ENCODE measurements around the gene WDR93. TPM values are rescaled to one million over a fixed set of nuclear protein-coding genes. Genes with fewer than 3 reads are reported as not detected.

Gene WDR93
- total and polyA plus RNA-seq, 4 donors, result 0.08 TPM; not detected in 2

- Histone ChIP-seq H3K27ac (ENCODE audit: low read depth in 1 of 2, low read length in 2 of 2) (no peak overlapping the region), H3K9ac (ENCODE audit: low read depth in 1 of 2, low read length in 2 of 2) (no peak overlapping the region), H3K4me3 (ENCODE audit: low read depth in 1 of 3, low read length in 3 of 3) (no peak overlapping the region), H3K4me1 (ENCODE audit: control insufficient read depth in 4 of 4, insufficient read depth in 4 of 4, low read length in 3 of 4) (peaks cover 7 to 21% (median 17%) of the 10 kb centered on the region in 4 donors), H3K36me3 (ENCODE audit: control insufficient read depth in 4 of 4, insufficient read depth in 3 of 4, low read depth in 1 of 4, low read length in 3 of 4) (no peaks in the 10 kb centered on the region), H3K9me3 (ENCODE audit: control insufficient read depth in 4 of 4, low read length in 3 of 4) (no peaks in the 10 kb centered on the region), H3K27me3 (ENCODE audit: control insufficient read depth in 4 of 4, insufficient read depth in 4 of 4, low read length in 3 of 4) (no peaks in the 10 kb centered on the region)
- WGBS, result 94% methylated on average over 8 of the region's 8 CpGs
- TF ChIP-seq TAF1 (conservative IDR thresholded peaks at IDR 0.05) (no peak), GABPA (IDR thresholded peaks at IDR 0.05 in 1 of 2, conservative IDR thresholded peaks at IDR 0.05 in 1 of 2) (no peak), RAD21 (IDR thresholded peaks at IDR 0.05) (no peak), FOXA2 (IDR thresholded peaks at IDR 0.05) (no peak), REST (IDR thresholded peaks at IDR 0.05) (no peak), SP1 (IDR thresholded peaks at IDR 0.05) (no peak), JUND (IDR thresholded peaks at IDR 0.05) (no peak), NR2F2 (IDR thresholded peaks at IDR 0.05) (no peak), CTCF (IDR thresholded peaks at IDR 0.05; ENCODE audit: low read depth, low read length, missing input control) (no peak), HNF4G (IDR thresholded peaks at IDR 0.05) (no peak), MAX (IDR thresholded peaks at IDR 0.05) (no peak), HNF4A (conservative IDR thresholded peaks at IDR 0.05) (no peak), RXRA (IDR thresholded peaks at IDR 0.05) (no peak), YY1 (IDR thresholded peaks at IDR 0.05) (no peak), EGR1 (IDR thresholded peaks at IDR 0.05; ENCODE audit: low read depth in 2 of 2) (no peak), ZBTB33 (IDR thresholded peaks at IDR 0.05) (no peak), ATF3 (IDR thresholded peaks at IDR 0.05) (no peak), FOXA1 (IDR thresholded peaks at IDR 0.05) (no peak)
- DNase-seq (ENCODE audit: low spot score), result no peak
Observed at GRCh38 chr15:89758283-89758682, 67.7 kb downstream of the WDR93 start.
